HG03064 (cell line): Measurements from ENCODE around the gene FAM83G.

Experiments used
- ATAC-seq: cut with Tn5 transposase; IDR thresholded peaks from one replicate; pipeline ENCODE4 v1.9.1; 2021; ENCODE audit warnings: low read depth; ENCODE audit not compliant: unreplicated experiment

Gene FAM83G

GRCh38 chr17:19012171-19013080 is 7.9 kb upstream of the FAM83G start:
- no peak for ATAC-seq

GRCh38 chr17:19011581-19011980 is 7.0 kb upstream of the FAM83G start:
- ATAC-seq, result no peak

GRCh38 chr17:19010729-19011505 is 6.4 kb upstream of the FAM83G start:
- no peak for ATAC-seq

- no peak for ATAC-seq
Observed at GRCh38 chr17:19009970-19010369, 5.4 kb upstream of the FAM83G start.

- no peak for ATAC-seq
Observed at GRCh38 chr17:19006698-19007097, 2.1 kb upstream of the FAM83G start.

- ATAC-seq, result no peak
Observed at GRCh38 chr17:19005789-19006430, 1.3 kb upstream of the FAM83G start.

GRCh38 chr17:19005137-19005773 is 691 bp upstream of the FAM83G start:
- ATAC-seq, result no peak

- no peak for ATAC-seq
Observed at GRCh38 chr17:19003543-19004420, 782 bp downstream of the FAM83G start.

GRCh38 chr17:19002805-19003542 is 1.6 kb downstream of the FAM83G start:
- no peak for ATAC-seq

GRCh38 chr17:19001907-19002590 is 2.5 kb downstream of the FAM83G start:
- no peak for ATAC-seq

GRCh38 chr17:19000531-19001325 is 3.8 kb downstream of the FAM83G start:
- ATAC-seq, result no peak

- no peak for ATAC-seq
Observed at GRCh38 chr17:18999911-19000310, 4.7 kb downstream of the FAM83G start.

GRCh38 chr17:18999394-18999793 is 5.2 kb downstream of the FAM83G start:
- ATAC-seq, result no peak

GRCh38 chr17:18997650-18998196 is 6.8 kb downstream of the FAM83G start:
- no peak for ATAC-seq

GRCh38 chr17:18996458-18996857 is 8.1 kb downstream of the FAM83G start:
- no peak for ATAC-seq

- ATAC-seq, result no peak
Observed at GRCh38 chr17:18995220-18995619, 9.3 kb downstream of the FAM83G start.

- ATAC-seq, result no peak
Observed at GRCh38 chr17:18994631-18995030, 9.9 kb downstream of the FAM83G start.
